Activated gamma-delta T cell (primary cell): Measurements from ENCODE around the gene RARS1.

Experiments
- DNase-seq: peaks from one replicate; lab custom pipeline; 2025; lab: John Stamatoyannopoulos, UW

RARS1 gene

GRCh38 chr5:168557389-168557788 lies 71.1 kb downstream of the RARS1 start:
- no peak for DNase-seq

- no peak for DNase-seq
Observed at GRCh38 chr5:168562279-168562678, 76.0 kb downstream of the RARS1 start.

- DNase-seq: no peak
Observed at GRCh38 chr5:168563959-168564358, 77.7 kb downstream of the RARS1 start.

GRCh38 chr5:168568738-168569137 lies 82.5 kb downstream of the RARS1 start:
- DNase-seq: no peak
